ENCODE results near the gene FOXS1. TPM values are rescaled to one million over a fixed set of nuclear protein-coding genes. Genes with fewer than 3 reads are reported as not detected.

FOXS1 gene
- total RNA-seq, 1 donor from 2014 or later = 3.3 TPM

- no peak for DNase-seq
- no peak for TF ChIP-seq CTCF (IDR thresholded peaks at IDR 0.05)
- H3K4me3 ChIP-seq = no peak overlapping the region
- no peaks in the 10 kb centered on the region for H3K27me3 ChIP-seq
- H3K36me3 ChIP-seq = no peaks in the 10 kb centered on the region
- H3K4me1 ChIP-seq = peaks cover 32% of the 10 kb centered on the region
- H3K9me3 ChIP-seq = no peaks in the 10 kb centered on the region
- intact Hi-C loops (cut with DNase I) = no loop called here
- no peak for ATAC-seq
- no peak overlapping the region for H3K27ac ChIP-seq
Measured at GRCh38 chr20:31836853-31837608, 8.4 kb downstream of the FOXS1 start.

- Histone ChIP-seq H3K27me3 (no peaks in the 10 kb centered on the region), H3K4me3 (no peak overlapping the region), H3K27ac (no peak overlapping the region), H3K4me1 (peaks cover 32% of the 10 kb centered on the region), H3K9me3 (no peaks in the 10 kb centered on the region), H3K36me3 (no peaks in the 10 kb centered on the region)
- DNase-seq = peak; percentile 86
- intact Hi-C loops (cut with DNase I) = no loop called here
- ATAC-seq = peak; percentile 82
- TF ChIP-seq CTCF (IDR thresholded peaks at IDR 0.05) = no peak
Measured at GRCh38 chr20:31835977-31836852, 9.2 kb downstream of the FOXS1 start.

GRCh38 chr20:31835554-31835953 lies 9.8 kb downstream of the FOXS1 start:
- H3K4me3 ChIP-seq = no peak overlapping the region
- ATAC-seq (no peak), DNase-seq (no peak)
- no peaks in the 10 kb centered on the region for H3K27me3 ChIP-seq
- H3K36me3 ChIP-seq = no peaks in the 10 kb centered on the region
- intact Hi-C loops (cut with DNase I) = no loop called here
- H3K4me1 ChIP-seq = peaks cover 28% of the 10 kb centered on the region
- no peaks in the 10 kb centered on the region for H3K9me3 ChIP-seq
- H3K27ac ChIP-seq = no peak overlapping the region
- TF ChIP-seq CTCF (IDR thresholded peaks at IDR 0.05) = no peak

GRCh38 chr20:31833931-31834521 lies 11.4 kb downstream of the FOXS1 start:
- intact Hi-C loops (cut with DNase I) = no loop called here
- Histone ChIP-seq H3K9me3 (no peaks in the 10 kb centered on the region), H3K27ac (no peak overlapping the region), H3K4me1 (peaks cover 28% of the 10 kb centered on the region), H3K4me3 (no peak overlapping the region), H3K27me3 (no peaks in the 10 kb centered on the region), H3K36me3 (no peaks in the 10 kb centered on the region)
- ATAC-seq = no peak
- no peak for DNase-seq
- TF ChIP-seq CTCF (IDR thresholded peaks at IDR 0.05) = no peak

GRCh38 chr20:31833130-31833930 lies 12.1 kb downstream of the FOXS1 start:
- Histone ChIP-seq H3K4me1 (peaks cover 22% of the 10 kb centered on the region), H3K27ac (no peak overlapping the region), H3K36me3 (no peaks in the 10 kb centered on the region), H3K9me3 (no peaks in the 10 kb centered on the region), H3K4me3 (no peak overlapping the region), H3K27me3 (no peaks in the 10 kb centered on the region)
- peak; percentile 82 for TF ChIP-seq CTCF (IDR thresholded peaks at IDR 0.05)
- intact Hi-C loops (cut with DNase I) = no loop called here
- peak; percentile 56 for ATAC-seq
- no peak for DNase-seq

Measured in upper lobe of right lung (tissue), 1 donor.